Right lobe of liver (tissue), 4 donors: ENCODE measurements around the gene GALNT14.

Source experiments
- POLR2A ChIP-seq: fragments of 450-650 bp; IDR thresholded peaks from one replicate; pipeline ENCODE4 v1.6.1; 2017; ENCODE audit warnings: antibody characterized with exemption, mild to moderate bottlenecking
- TF ChIP-seq, protein P1 (sequence below), 4 donors: fragments of 200-600 bp in 3 of 4; fragments of 450-650 bp in 1 of 4; IDR thresholded peaks; one replicate each; pipeline versions ENCODE4 v1.5.1 to v1.8.0; 2016 to 2022; ENCODE audit warnings: antibody characterized with exemption in 4 of 4, mild to moderate bottlenecking in 2 of 4
- donor health status: DM: no; HTN: no; CAD: no.
- donor health status: DM: no; HTN: no; CAD: no.
- donor health status: DM: no; HTN: yes; CAD: no.

DNA sequence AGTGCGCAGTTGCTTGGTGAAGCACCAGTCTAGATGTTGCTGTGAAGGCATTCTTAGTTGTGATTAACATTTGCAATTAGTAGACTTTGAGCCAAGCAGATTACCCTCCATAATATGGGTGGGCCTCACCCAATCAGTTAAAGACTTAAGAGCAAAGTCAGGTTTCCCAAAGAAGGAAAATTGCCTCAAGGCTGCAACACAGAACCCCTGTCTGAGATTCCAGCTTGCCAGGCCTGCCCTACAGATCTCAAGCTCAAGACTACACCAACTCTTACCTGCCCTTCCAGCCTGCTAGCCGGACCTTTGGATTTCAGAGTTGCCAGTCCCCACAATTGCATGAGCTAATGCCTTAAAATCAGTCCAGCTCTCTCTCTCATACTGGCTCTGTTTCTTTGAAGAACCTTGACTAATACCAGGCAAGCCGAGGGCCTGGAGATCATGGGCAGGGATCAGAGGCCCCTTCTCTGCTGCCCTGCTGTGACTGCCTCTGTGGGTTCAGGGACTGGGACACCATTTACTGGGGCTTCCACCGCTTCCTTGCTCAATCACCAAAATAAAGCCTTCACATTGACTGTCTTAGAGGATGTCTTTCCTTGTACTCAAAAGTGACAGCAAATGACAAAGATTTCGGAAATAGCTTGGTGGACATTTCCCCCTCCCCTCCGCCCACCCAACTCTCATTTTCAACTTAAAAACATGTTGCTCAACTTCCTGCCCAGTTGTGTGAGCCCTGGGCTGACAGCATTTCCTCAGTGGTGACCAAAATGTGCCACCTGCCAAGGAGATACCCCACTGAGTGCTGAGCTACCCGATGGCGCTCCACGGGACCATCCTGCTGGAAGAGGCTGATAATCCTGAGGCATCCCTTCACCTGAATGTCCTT is 86.7 kb downstream of the GALNT14 start:
- TF ChIP-seq POLR2A, result no peak
- TF ChIP-seq, protein P1, sequence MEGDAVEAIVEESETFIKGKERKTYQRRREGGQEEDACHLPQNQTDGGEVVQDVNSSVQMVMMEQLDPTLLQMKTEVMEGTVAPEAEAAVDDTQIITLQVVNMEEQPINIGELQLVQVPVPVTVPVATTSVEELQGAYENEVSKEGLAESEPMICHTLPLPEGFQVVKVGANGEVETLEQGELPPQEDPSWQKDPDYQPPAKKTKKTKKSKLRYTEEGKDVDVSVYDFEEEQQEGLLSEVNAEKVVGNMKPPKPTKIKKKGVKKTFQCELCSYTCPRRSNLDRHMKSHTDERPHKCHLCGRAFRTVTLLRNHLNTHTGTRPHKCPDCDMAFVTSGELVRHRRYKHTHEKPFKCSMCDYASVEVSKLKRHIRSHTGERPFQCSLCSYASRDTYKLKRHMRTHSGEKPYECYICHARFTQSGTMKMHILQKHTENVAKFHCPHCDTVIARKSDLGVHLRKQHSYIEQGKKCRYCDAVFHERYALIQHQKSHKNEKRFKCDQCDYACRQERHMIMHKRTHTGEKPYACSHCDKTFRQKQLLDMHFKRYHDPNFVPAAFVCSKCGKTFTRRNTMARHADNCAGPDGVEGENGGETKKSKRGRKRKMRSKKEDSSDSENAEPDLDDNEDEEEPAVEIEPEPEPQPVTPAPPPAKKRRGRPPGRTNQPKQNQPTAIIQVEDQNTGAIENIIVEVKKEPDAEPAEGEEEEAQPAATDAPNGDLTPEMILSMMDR (IDR thresholded peaks at IDR 0.05), result no peak
